Bronchial epithelial cell (primary cell): Measurements from ENCODE around the gene PPL. TPM values are rescaled to one million over a fixed set of nuclear protein-coding genes. Genes with fewer than 3 reads are reported as not detected.

Experiments used
- DNase-seq: peaks from one replicate; pipeline ENCODE4 v3.0.0-alpha.2; 2010; ENCODE audit warnings: low read depth
- FAIRE-seq: peaks from 2 replicates; lab custom pipeline; 2011; peaks lifted over from hg19 to GRCh38; lab: Jason Lieb, UNC
- H3K27me3 ChIP-seq: 2 replicates; pipeline ENCODE4 v1.5.1; 2011; ENCODE audit warnings: low read length; ENCODE audit not compliant: control insufficient read depth, insufficient read depth
- H3K36me3 ChIP-seq: 2 replicates; pipeline ENCODE4 v1.5.1; 2011; ENCODE audit warnings: low read length; ENCODE audit not compliant: control insufficient read depth, insufficient read depth
- H3K4me3 ChIP-seq: 2 replicates; pipeline ENCODE4 v1.5.1; 2011; ENCODE audit warnings: mild to moderate bottlenecking, low read depth, low read length, control low read depth
- CTCF ChIP-seq: IDR thresholded peaks from 2 replicates; pipeline ENCODE4 v1.5.1; 2011; ENCODE audit warnings: mild to moderate bottlenecking, moderate library complexity, low read length, control low read depth, inconsistent platforms; ENCODE audit not compliant: insufficient read depth, severe bottlenecking
- total RNA-seq: library from RNA; depleted of rRNA; stranded (reverse); fragments of >200 nt; gene quantifications from 2 replicates; pipeline ENCODE4 v1.2.1, GENCODE V29; 2014

Gene PPL
- total RNA-seq, 1 donor from 2014 or later: 184 TPM

GRCh38 chr16:4925791-4926190 is 11.2 kb downstream of the PPL start:
- no peak for FAIRE-seq
- Histone ChIP-seq H3K27me3 (no peaks in the 10 kb centered on the region), H3K4me3 (no peak overlapping the region), H3K36me3 (peaks cover 17% of the 10 kb centered on the region)
- DNase-seq: no peak
- no peak for TF ChIP-seq CTCF

GRCh38 chr16:4925293-4925607 is 11.7 kb downstream of the PPL start:
- Histone ChIP-seq H3K36me3 (peaks cover 17% of the 10 kb centered on the region), H3K4me3 (no peak overlapping the region), H3K27me3 (no peaks in the 10 kb centered on the region)
- DNase-seq (no peak), FAIRE-seq (no peak)
- TF ChIP-seq CTCF: no peak

- FAIRE-seq: no peak
- peak; percentile 56 for DNase-seq
- no peaks in the 10 kb centered on the region for H3K27me3 ChIP-seq
- TF ChIP-seq CTCF: no peak
- H3K4me3 ChIP-seq: no peak overlapping the region
- peaks cover 17% of the 10 kb centered on the region for H3K36me3 ChIP-seq
Measured at GRCh38 chr16:4924593-4925292, 12.2 kb downstream of the PPL start.

- Histone ChIP-seq H3K36me3 (peaks cover 13% of the 10 kb centered on the region), H3K27me3 (no peaks in the 10 kb centered on the region), H3K4me3 (no peak overlapping the region)
- FAIRE-seq: no peak
- TF ChIP-seq CTCF: no peak
- no peak for DNase-seq
Measured at GRCh38 chr16:4923853-4924252, 13.1 kb downstream of the PPL start.

GRCh38 chr16:4922721-4923342 is 14.1 kb downstream of the PPL start:
- FAIRE-seq (no peak), DNase-seq (peak; percentile 76)
- peak; percentile 34 for TF ChIP-seq CTCF
- Histone ChIP-seq H3K27me3 (no peaks in the 10 kb centered on the region), H3K4me3 (no peak overlapping the region), H3K36me3 (peaks cover 10% of the 10 kb centered on the region)
